GM19240 (cell line): ENCODE measurements around the gene RPGRIP1L.

Source experiments
- DNase-seq: peaks from one replicate; pipeline ENCODE4 v3.0.0; 2011; ENCODE audit warnings: low spot score; ENCODE audit not compliant: insufficient read length

The RPGRIP1L gene

GRCh38 chr16:53664724-53665345 is 38.8 kb downstream of the RPGRIP1L start:
- DNase-seq: no peak

- no peak for DNase-seq
Observed at GRCh38 chr16:53662072-53662471, 41.6 kb downstream of the RPGRIP1L start.

- no peak for DNase-seq
Observed at GRCh38 chr16:53654946-53655345, 48.7 kb downstream of the RPGRIP1L start.

- no peak for DNase-seq
Observed at GRCh38 chr16:53651357-53651756, 52.3 kb downstream of the RPGRIP1L start.

GRCh38 chr16:53646506-53646905 is 57.2 kb downstream of the RPGRIP1L start:
- no peak for DNase-seq

GRCh38 chr16:53643474-53643873 is 60.2 kb downstream of the RPGRIP1L start:
- DNase-seq: no peak

- no peak for DNase-seq
Observed at GRCh38 chr16:53642094-53642493, 61.6 kb downstream of the RPGRIP1L start.

- DNase-seq: no peak
Observed at GRCh38 chr16:53636978-53637377, 66.7 kb downstream of the RPGRIP1L start.

GRCh38 chr16:53632526-53632925 is 71.1 kb downstream of the RPGRIP1L start:
- DNase-seq: no peak

- DNase-seq: no peak
Observed at GRCh38 chr16:53631236-53632025, 72.2 kb downstream of the RPGRIP1L start.

GRCh38 chr16:53629607-53630312 is 73.9 kb downstream of the RPGRIP1L start:
- no peak for DNase-seq

- DNase-seq: no peak
Observed at GRCh38 chr16:53629151-53629550, 74.5 kb downstream of the RPGRIP1L start.

- DNase-seq: no peak
Observed at GRCh38 chr16:53626811-53627210, 76.8 kb downstream of the RPGRIP1L start.

- no peak for DNase-seq
Observed at GRCh38 chr16:53626161-53626560, 77.5 kb downstream of the RPGRIP1L start.

- DNase-seq: no peak
Observed at GRCh38 chr16:53625221-53625620, 78.4 kb downstream of the RPGRIP1L start.

GRCh38 chr16:53622315-53622714 is 81.3 kb downstream of the RPGRIP1L start:
- DNase-seq: no peak

- DNase-seq: no peak
Observed at GRCh38 chr16:53620476-53620875, 83.2 kb downstream of the RPGRIP1L start.

- DNase-seq: no peak
Observed at GRCh38 chr16:53619235-53619634, 84.4 kb downstream of the RPGRIP1L start.

GRCh38 chr16:53614346-53614745 is 89.3 kb downstream of the RPGRIP1L start:
- no peak for DNase-seq

- no peak for DNase-seq
Observed at GRCh38 chr16:53612003-53612402, 91.7 kb downstream of the RPGRIP1L start.

- DNase-seq: no peak
Observed at GRCh38 chr16:53611179-53611696, 92.4 kb downstream of the RPGRIP1L start.

- no peak for DNase-seq
Observed at GRCh38 chr16:53609536-53609935, 94.1 kb downstream of the RPGRIP1L start.
